Lung (tissue), 12 donors: ENCODE data around the gene ATXN7L2. TPM values are rescaled to one million over a fixed set of nuclear protein-coding genes. Genes with fewer than 3 reads are reported as not detected.
A peak's percentile ranks its signal among the peaks of the same experiment; 100 is the strongest.

Experiments
- ATAC-seq: fragments of 200-7000 bp; cut with Tn5 transposase; one replicate; pipeline ENCODE4 v1.9.1; 2020; ENCODE audit warnings: moderate number of reproducible peaks; ENCODE audit not compliant: insufficient read depth, low FRiP score
- DNase-seq, 3 donors: peaks; one replicate each; pipeline ENCODE4 v3.0.0-alpha.2; 2013 to 2017
- H3K27ac ChIP-seq, 2 donors: one replicate each; pipeline ENCODE4 v1.5.1; 2013; ENCODE audit warnings: mild to moderate bottlenecking in 2 of 2, moderate library complexity in 2 of 2, control low read depth in 1 of 2, inconsistent platforms in 1 of 2, low read depth in 1 of 2, low read length in 1 of 2
- H3K27me3 ChIP-seq, 3 donors: one replicate each; pipeline ENCODE4 v1.5.1; 2013; ENCODE audit warnings: low read length in 2 of 3; ENCODE audit not compliant: control insufficient read depth in 3 of 3, insufficient read depth in 3 of 3
- H3K36me3 ChIP-seq, 4 donors: one replicate each; pipeline ENCODE4 v1.5.1; 2013; ENCODE audit warnings: low read length in 4 of 4, mild to moderate bottlenecking in 1 of 4, moderate library complexity in 1 of 4; ENCODE audit not compliant: control insufficient read depth in 4 of 4, insufficient read depth in 4 of 4
- H3K4me1 ChIP-seq, 5 donors: one replicate each; pipeline ENCODE4 v1.5.1; 2013; ENCODE audit warnings: low read length in 5 of 5, mild to moderate bottlenecking in 2 of 5, moderate library complexity in 1 of 5; ENCODE audit not compliant: control insufficient read depth in 5 of 5, insufficient read depth in 5 of 5
- H3K4me3 ChIP-seq: one replicate; pipeline ENCODE4 v1.5.1; 2013; ENCODE audit warnings: mild to moderate bottlenecking, control low read depth, moderate library complexity
- H3K9ac ChIP-seq, 2 donors: one replicate each; pipeline ENCODE4 v1.5.1; 2013; ENCODE audit warnings: low read length in 2 of 2, control low read depth in 1 of 2; ENCODE audit not compliant: insufficient read depth in 1 of 2
- H3K9me3 ChIP-seq, 4 donors: one replicate each; pipeline ENCODE4 v1.5.1; 2013; ENCODE audit warnings: low read length in 3 of 4, mild to moderate bottlenecking in 1 of 4, moderate library complexity in 1 of 4; ENCODE audit not compliant: control insufficient read depth in 4 of 4, insufficient read depth in 3 of 4
- WGBS, 2 donors: extraction: QIAGEN DNeasy Blood & Tissue Kit; methylation state at CpG; one replicate each; pipeline ENCODE4 v1.1.7; 2013; 5-methylcytosine and 5-hydroxymethylcytosine counted together
- polyA plus RNA-seq, 2 donors: library from polyadenylated mRNA; stranded (reverse); fragments of 200-250 nt; gene quantifications; one replicate each; pipeline ENCODE4 v1.2.1, GENCODE V29; 2013
- total RNA-seq, 2 donors: library from RNA; depleted of rRNA in 1 of 2; stranded (reverse); fragments of >200 nt in 1 of 2; gene quantifications; one replicate each; pipeline ENCODE4 v1.2.1, GENCODE V29; 2014 to 2021
- TF ChIP-seq, protein P1 (sequence below): IDR thresholded peaks from 2 replicates; pipeline ENCODE4 v1.5.1; 2012; ENCODE audit warnings: mild to moderate bottlenecking; ENCODE audit errors: control extremely low read depth, extremely low read depth
- donor health status: control.
- donor health status: control.
- donor health status: Bipolar disorder and iron deficiency.
- donor health status: healthy.
- donor health status: DM: yes; HTN: yes; CAD: no.

Gene ATXN7L2
- total and polyA plus RNA-seq, 4 donors: 2.6 to 6.0 (median 4.4) TPM

DNA sequence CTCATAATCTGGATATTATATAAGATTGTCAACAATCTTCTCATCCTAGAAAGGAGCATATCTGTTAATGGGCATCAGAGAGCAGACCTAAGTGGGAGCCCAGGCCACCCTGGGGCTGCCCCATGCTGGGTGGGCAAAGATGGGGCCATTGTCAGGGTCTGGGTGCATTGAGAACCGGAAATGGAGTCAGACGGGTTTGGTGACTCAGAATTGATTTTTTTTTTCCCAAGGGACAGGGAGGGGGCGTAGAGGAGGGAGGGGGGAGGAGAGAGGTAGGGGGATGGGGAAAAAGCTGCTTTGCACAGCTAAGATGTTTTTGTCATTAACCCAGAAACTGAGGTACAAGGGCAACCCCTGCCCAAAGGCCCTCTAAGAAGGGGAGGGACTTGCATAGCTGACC, 1.3 kb downstream of the ATXN7L2 start:
- Histone ChIP-seq H3K9me3 (no peaks in the 10 kb centered on the region), H3K9ac (no peak overlapping the region), H3K27ac (no peak overlapping the region), H3K4me3 (no peak overlapping the region), H3K4me1 (peaks cover 0 to 23% (median 6%) of the 10 kb centered on the region in 5 donors), H3K27me3 (peaks cover 0 to 8% (median 2%) of the 10 kb centered on the region in 3 donors), H3K36me3 (peaks cover 0 to 16% (median 11%) of the 10 kb centered on the region in 4 donors)
- DNase-seq: no peak
- 33 to 50% methylated on average over 3 of the region's 3 CpGs for WGBS, 2 donors
- ATAC-seq: no peak
- TF ChIP-seq, protein P1, sequence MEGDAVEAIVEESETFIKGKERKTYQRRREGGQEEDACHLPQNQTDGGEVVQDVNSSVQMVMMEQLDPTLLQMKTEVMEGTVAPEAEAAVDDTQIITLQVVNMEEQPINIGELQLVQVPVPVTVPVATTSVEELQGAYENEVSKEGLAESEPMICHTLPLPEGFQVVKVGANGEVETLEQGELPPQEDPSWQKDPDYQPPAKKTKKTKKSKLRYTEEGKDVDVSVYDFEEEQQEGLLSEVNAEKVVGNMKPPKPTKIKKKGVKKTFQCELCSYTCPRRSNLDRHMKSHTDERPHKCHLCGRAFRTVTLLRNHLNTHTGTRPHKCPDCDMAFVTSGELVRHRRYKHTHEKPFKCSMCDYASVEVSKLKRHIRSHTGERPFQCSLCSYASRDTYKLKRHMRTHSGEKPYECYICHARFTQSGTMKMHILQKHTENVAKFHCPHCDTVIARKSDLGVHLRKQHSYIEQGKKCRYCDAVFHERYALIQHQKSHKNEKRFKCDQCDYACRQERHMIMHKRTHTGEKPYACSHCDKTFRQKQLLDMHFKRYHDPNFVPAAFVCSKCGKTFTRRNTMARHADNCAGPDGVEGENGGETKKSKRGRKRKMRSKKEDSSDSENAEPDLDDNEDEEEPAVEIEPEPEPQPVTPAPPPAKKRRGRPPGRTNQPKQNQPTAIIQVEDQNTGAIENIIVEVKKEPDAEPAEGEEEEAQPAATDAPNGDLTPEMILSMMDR: no peak

DNA sequence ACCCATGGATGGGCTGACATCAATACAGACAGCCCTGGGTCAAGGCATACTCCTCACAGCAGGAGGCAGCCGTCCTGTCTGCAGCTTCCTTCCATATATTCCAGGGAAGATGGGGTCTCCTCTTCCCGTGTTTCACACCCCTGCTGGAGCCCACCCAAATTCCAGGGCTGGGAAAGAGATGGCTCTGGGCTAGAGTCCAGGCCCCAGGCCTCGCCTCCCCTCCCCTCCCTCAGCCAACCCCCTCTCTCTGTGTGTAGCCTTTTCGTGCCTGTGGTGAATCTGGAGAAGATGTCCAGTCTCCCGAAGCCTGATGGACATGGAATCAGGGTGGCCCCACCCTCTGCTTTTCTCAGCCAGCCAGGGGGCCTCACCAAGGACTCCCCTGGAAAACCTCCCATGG, 3.6 kb downstream of the ATXN7L2 start:
- DNase-seq (peak; percentile 49 to 62 (median 59)), ATAC-seq (no peak)
- H3K9me3 ChIP-seq: no peaks in the 10 kb centered on the region
- H3K4me3 ChIP-seq: no peak overlapping the region
- peaks cover 0 to 23% (median 6%) of the 10 kb centered on the region in 5 donors for H3K4me1 ChIP-seq
- no peak overlapping the region for H3K9ac ChIP-seq
- no peak overlapping the region for H3K27ac ChIP-seq
- peaks cover 0 to 3% (median 0%) of the 10 kb centered on the region in 3 donors for H3K27me3 ChIP-seq
- H3K36me3 ChIP-seq: peaks cover 0 to 19% (median 14%) of the 10 kb centered on the region in 4 donors
- TF ChIP-seq, protein P1: no peak
- 77 to 87% methylated on average over 5 of the region's 5 CpGs for WGBS, 2 donors

DNA sequence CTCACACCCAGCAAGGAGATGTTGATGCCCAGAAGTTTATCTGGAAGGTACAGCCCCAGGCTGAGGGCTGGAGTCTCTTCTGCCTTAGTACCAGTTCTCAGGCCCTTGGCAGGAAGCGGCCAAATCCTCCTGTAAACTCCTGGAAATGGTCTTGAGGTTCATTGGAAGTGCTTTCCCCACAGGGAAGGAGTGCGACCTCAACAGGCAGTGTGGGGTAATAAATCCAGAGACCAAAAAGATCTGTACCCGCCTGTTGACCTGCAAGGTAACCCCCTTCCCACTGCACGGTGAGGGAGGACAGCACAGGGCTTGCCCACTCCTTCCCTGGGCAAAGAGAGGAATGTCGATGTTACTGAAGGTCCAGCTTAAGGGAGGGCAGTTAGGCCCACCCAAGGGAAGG, 4.5 kb downstream of the ATXN7L2 start:
- H3K4me1 ChIP-seq: peaks cover 0 to 20% (median 6%) of the 10 kb centered on the region in 5 donors
- no peak for ATAC-seq
- H3K27ac ChIP-seq: no peak overlapping the region
- H3K36me3 ChIP-seq: peaks cover 0 to 19% (median 14%) of the 10 kb centered on the region in 4 donors
- H3K4me3 ChIP-seq: no peak overlapping the region
- H3K9ac ChIP-seq: no peak overlapping the region
- 84 to 88% methylated on average over 5 of the region's 5 CpGs for WGBS, 2 donors
- DNase-seq: no peak
- no peaks in the 10 kb centered on the region for H3K27me3 ChIP-seq
- no peaks in the 10 kb centered on the region for H3K9me3 ChIP-seq
- TF ChIP-seq, protein P1: no peak

DNA sequence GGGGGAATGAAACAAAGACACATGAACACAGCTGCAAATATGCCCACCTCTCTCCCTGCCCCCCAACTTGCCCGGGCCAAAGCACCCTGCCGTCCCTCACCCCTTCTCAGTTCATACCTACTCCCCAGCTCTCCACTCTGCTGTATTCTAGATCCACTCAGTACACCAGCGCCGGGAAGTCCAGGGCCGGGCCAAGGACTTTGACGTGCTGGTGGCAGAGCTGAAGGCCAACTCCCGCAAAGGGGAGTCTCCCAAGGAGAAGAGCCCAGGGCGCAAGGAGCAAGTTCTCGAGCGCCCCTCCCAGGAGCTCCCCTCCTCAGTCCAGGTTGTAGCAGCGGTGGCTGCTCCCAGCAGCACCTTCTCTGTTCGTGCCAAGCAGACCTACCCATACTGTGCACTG, 5.0 kb downstream of the ATXN7L2 start:
- Histone ChIP-seq H3K4me3 (no peak overlapping the region), H3K4me1 (peaks cover 0 to 22% (median 6%) of the 10 kb centered on the region in 5 donors), H3K9ac (no peak overlapping the region), H3K9me3 (no peaks in the 10 kb centered on the region), H3K27me3 (no peaks in the 10 kb centered on the region), H3K36me3 (peaks cover 0 to 19% (median 14%) of the 10 kb centered on the region in 4 donors), H3K27ac (no peak overlapping the region)
- ATAC-seq: no peak
- 91 to 97% methylated on average over 12 of the region's 12 CpGs for WGBS, 2 donors
- no peak for DNase-seq
- TF ChIP-seq, protein P1: no peak
